ENCODE measurements around the gene BLMH. TPM values are rescaled to one million over a fixed set of nuclear protein-coding genes. Genes with fewer than 3 reads are reported as not detected.
A peak's percentile ranks its signal among the peaks of the same experiment; 100 is the strongest.

Gene BLMH
- total RNA-seq, 1 donor from 2014 or later = 103 TPM

DNA sequence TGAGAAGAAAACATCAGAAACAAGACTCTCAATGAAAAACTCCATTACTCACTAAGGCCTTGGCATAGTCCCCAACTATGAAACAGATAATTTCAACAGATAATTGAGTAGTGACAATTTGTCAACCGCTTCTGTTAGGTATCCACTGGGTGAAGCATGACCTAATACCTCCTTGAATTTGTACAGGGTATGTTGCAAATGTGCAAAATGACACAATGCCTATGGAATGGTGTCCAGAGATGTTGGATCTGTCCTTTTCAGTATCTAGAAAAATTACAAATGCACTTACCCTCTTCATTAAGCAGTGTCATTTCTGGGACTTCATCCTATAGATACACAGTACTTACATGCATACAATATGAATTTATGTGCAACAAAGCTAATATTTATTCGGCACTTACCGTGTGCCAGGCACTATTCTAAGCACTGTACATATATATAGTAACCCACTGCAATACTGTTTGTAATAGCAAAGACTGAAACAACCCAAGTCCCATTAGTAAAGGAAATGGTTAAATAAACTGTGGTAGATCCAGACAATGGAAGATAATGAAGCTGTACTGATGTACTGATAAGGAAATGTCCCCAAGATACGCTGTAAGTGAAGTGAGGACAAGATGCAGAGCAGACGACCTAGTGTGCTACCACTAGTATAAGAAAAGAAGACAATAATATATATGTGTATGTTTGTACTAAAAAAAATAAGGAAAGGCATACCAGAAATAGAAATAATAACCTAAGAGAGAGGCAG, 34.8 kb downstream of the BLMH start:
- TF ChIP-seq, protein P1, sequence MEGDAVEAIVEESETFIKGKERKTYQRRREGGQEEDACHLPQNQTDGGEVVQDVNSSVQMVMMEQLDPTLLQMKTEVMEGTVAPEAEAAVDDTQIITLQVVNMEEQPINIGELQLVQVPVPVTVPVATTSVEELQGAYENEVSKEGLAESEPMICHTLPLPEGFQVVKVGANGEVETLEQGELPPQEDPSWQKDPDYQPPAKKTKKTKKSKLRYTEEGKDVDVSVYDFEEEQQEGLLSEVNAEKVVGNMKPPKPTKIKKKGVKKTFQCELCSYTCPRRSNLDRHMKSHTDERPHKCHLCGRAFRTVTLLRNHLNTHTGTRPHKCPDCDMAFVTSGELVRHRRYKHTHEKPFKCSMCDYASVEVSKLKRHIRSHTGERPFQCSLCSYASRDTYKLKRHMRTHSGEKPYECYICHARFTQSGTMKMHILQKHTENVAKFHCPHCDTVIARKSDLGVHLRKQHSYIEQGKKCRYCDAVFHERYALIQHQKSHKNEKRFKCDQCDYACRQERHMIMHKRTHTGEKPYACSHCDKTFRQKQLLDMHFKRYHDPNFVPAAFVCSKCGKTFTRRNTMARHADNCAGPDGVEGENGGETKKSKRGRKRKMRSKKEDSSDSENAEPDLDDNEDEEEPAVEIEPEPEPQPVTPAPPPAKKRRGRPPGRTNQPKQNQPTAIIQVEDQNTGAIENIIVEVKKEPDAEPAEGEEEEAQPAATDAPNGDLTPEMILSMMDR (IDR thresholded peaks at IDR 0.05; ENCODE audit: partially characterized antibody, unreplicated experiment) = no peak
- Mint-ChIP-seq H3K36me3 (ENCODE audit: unreplicated experiment) (no peaks in the 10 kb centered on the region), H3K27ac (ENCODE audit: unreplicated experiment) (peak overlapping the region; percentile 1), H3K27me3 (ENCODE audit: unreplicated experiment) (no peaks in the 10 kb centered on the region), H3K9me3 (ENCODE audit: unreplicated experiment) (no peaks in the 10 kb centered on the region), H3K4me1 (ENCODE audit: low read depth, unreplicated experiment) (peaks cover 3% of the 10 kb centered on the region), H3K4me3 (ENCODE audit: unreplicated experiment) (peak overlapping the region; percentile 34)
- DNase-seq = no peak

DNA sequence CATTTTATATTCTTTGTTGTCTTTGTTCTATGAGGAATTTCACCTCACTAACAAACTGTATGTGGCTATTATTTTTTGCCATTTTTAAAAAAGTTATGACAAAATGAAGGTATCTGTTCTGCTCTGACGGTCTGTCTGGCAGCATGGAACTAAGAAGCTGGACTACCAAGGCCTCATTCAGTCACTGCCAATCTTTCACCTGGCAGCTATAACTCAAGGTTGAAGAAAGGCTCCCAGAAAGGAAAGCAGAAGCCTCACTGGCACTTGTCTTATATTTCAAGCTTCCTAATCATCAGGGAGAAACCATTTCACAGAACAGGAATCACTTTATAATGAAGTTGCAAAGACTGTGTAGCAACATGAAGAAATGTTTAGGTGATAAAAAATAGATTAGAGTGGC, 37.6 kb downstream of the BLMH start:
- H3K4me3 Mint-ChIP-seq (ENCODE audit: unreplicated experiment) = no peak overlapping the region
- no peaks in the 10 kb centered on the region for H3K27me3 Mint-ChIP-seq (ENCODE audit: unreplicated experiment)
- no peaks in the 10 kb centered on the region for H3K36me3 Mint-ChIP-seq (ENCODE audit: unreplicated experiment)
- H3K9me3 Mint-ChIP-seq (ENCODE audit: unreplicated experiment) = no peaks in the 10 kb centered on the region
- no peak for DNase-seq
- no peak overlapping the region for H3K27ac Mint-ChIP-seq (ENCODE audit: unreplicated experiment)
- TF ChIP-seq, protein P1 (IDR thresholded peaks at IDR 0.05; ENCODE audit: partially characterized antibody, unreplicated experiment) = no peak
- H3K4me1 Mint-ChIP-seq (ENCODE audit: low read depth, unreplicated experiment) = peaks cover 4% of the 10 kb centered on the region

DNA sequence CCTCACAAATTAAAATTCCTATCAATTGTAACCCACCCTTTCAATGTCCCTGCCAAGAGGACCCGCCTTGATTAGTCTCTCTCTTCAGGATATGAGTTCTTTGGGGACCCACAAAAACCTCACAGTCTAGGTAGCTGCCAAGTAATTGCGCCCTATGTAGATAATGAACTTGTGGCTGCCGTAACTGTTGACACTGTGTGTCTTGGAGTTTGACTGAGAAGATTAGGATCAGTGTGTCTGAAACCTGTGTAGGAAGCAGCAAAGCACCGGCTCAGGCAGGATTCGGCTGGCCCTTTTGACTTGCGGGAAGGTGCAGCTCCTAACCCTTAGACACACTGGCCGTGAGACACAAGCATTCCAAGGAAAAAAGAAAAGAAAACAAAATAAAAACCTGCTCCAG, 38.4 kb downstream of the BLMH start:
- Mint-ChIP-seq H3K4me3 (ENCODE audit: unreplicated experiment) (no peak overlapping the region), H3K9me3 (ENCODE audit: unreplicated experiment) (no peaks in the 10 kb centered on the region), H3K27me3 (ENCODE audit: unreplicated experiment) (no peaks in the 10 kb centered on the region), H3K36me3 (ENCODE audit: unreplicated experiment) (no peaks in the 10 kb centered on the region), H3K4me1 (ENCODE audit: low read depth, unreplicated experiment) (peaks cover 4% of the 10 kb centered on the region), H3K27ac (ENCODE audit: unreplicated experiment) (no peak overlapping the region)
- TF ChIP-seq, protein P1 (IDR thresholded peaks at IDR 0.05; ENCODE audit: partially characterized antibody, unreplicated experiment) = no peak
- no peak for DNase-seq

DNA sequence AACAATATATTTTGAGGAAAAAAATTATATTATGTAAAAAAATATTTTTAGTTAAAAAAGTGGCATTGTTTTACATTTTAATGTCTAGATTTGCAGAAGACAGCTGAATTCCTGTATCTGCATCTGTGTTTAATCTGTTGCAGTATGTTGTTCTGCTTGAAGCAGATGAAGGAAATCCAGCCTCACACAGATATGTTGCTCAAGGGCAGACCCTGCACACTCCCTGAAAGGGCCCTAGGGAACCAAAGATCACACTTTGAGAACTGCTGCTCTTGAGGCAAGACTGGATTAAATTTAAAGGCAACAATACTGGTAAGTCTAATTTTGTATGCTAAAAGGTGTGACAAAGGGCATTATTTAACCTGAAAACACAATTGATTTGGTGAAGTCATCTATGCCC, 39.8 kb downstream of the BLMH start:
- Mint-ChIP-seq H3K27ac (ENCODE audit: unreplicated experiment) (no peak overlapping the region), H3K27me3 (ENCODE audit: unreplicated experiment) (no peaks in the 10 kb centered on the region), H3K4me3 (ENCODE audit: unreplicated experiment) (no peak overlapping the region), H3K9me3 (ENCODE audit: unreplicated experiment) (no peaks in the 10 kb centered on the region), H3K36me3 (ENCODE audit: unreplicated experiment) (no peaks in the 10 kb centered on the region), H3K4me1 (ENCODE audit: low read depth, unreplicated experiment) (peaks cover 4% of the 10 kb centered on the region)
- TF ChIP-seq, protein P1 (IDR thresholded peaks at IDR 0.05; ENCODE audit: partially characterized antibody, unreplicated experiment) = no peak
- DNase-seq = no peak

DNA sequence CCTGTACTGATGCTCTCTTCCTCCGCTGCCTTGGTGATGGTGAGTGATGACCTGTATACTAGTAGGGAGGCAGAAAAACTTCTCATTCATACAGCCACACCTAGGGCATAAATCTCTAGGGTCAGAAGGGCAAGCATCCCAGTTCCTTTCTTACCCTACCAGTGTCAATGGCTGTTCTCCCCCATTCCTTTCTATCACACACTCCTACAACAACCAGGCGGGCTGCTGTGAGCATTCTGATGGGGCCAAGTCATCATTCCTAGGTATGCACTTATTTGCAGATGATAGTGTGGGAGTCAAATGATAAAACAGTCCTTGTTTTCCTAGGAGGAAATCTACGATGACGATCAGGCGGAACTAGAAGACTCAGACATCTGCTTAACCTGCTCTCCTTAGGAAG, 42.3 kb downstream of the BLMH start:
- no peak for DNase-seq
- Mint-ChIP-seq H3K4me3 (ENCODE audit: unreplicated experiment) (no peak overlapping the region), H3K4me1 (ENCODE audit: low read depth, unreplicated experiment) (peaks cover 4% of the 10 kb centered on the region), H3K27me3 (ENCODE audit: unreplicated experiment) (no peaks in the 10 kb centered on the region), H3K36me3 (ENCODE audit: unreplicated experiment) (no peaks in the 10 kb centered on the region), H3K9me3 (ENCODE audit: unreplicated experiment) (no peaks in the 10 kb centered on the region), H3K27ac (ENCODE audit: unreplicated experiment) (no peak overlapping the region)
- TF ChIP-seq, protein P1 (IDR thresholded peaks at IDR 0.05; ENCODE audit: partially characterized antibody, unreplicated experiment) = no peak

All from glutamatergic neuron (in vitro differentiated cells).